ENCODE measurements around the gene CCDC93. TPM values are rescaled to one million over a fixed set of nuclear protein-coding genes. Genes with fewer than 3 reads are reported as not detected.

Gene CCDC93
- total and polyA plus RNA-seq, 2 donors from 2014 or later, result 6.7 to 36.3 TPM

GRCh38 chr2:118031566-118031965 lies 17.7 kb upstream of the CCDC93 start:
- Histone ChIP-seq H3K27ac (ENCODE audit: low read depth in 2 of 2, low read length in 2 of 2) (no peak overlapping the region), H3K9ac (ENCODE audit: low read length in 3 of 3) (no peak overlapping the region), H3K36me3 (ENCODE audit: control insufficient read depth in 2 of 3, insufficient read depth in 3 of 3, low read length in 3 of 3) (no peaks in the 10 kb centered on the region), H3K27me3 (ENCODE audit: control insufficient read depth, insufficient read depth, low read length) (no peaks in the 10 kb centered on the region), H3K4me1 (ENCODE audit: control insufficient read depth in 2 of 3, insufficient read depth in 2 of 3, low read depth in 1 of 3, low read length in 3 of 3) (no peaks in the 10 kb centered on the region), H3K4me3 (ENCODE audit: low read length in 3 of 3) (no peak overlapping the region), H3K9me3 (ENCODE audit: control insufficient read depth in 2 of 3, insufficient read depth in 1 of 3, low read length in 3 of 3) (peaks cover 0 to 4% (median 0%) of the 10 kb centered on the region in 3 donors)
- FAIRE-seq (no peak), DNase-seq (no peak)
- TF ChIP-seq CTCF (IDR thresholded peaks at IDR 0.05; ENCODE audit: borderline replicate concordance, extremely low read depth, insufficient read depth), result no peak
- intact Hi-C loops (cut with DNase I), result loop anchor here (10.0 kb wide), 1 partner anchor 833 kb away; no protein-coding TSS in a partner anchor

GRCh38 chr2:118029025-118029424 lies 15.2 kb upstream of the CCDC93 start:
- intact Hi-C loops (cut with DNase I), result no loop called here
- no peak for TF ChIP-seq CTCF (IDR thresholded peaks at IDR 0.05; ENCODE audit: borderline replicate concordance, extremely low read depth, insufficient read depth)
- no peak for FAIRE-seq
- Histone ChIP-seq H3K9ac (ENCODE audit: low read length in 3 of 3) (no peak overlapping the region), H3K4me3 (ENCODE audit: low read length in 3 of 3) (no peak overlapping the region), H3K9me3 (ENCODE audit: control insufficient read depth in 2 of 3, insufficient read depth in 1 of 3, low read length in 3 of 3) (no peaks in the 10 kb centered on the region), H3K27ac (ENCODE audit: low read depth in 2 of 2, low read length in 2 of 2) (no peak overlapping the region), H3K27me3 (ENCODE audit: control insufficient read depth, insufficient read depth, low read length) (no peaks in the 10 kb centered on the region), H3K4me1 (ENCODE audit: control insufficient read depth in 2 of 3, insufficient read depth in 2 of 3, low read depth in 1 of 3, low read length in 3 of 3) (no peaks in the 10 kb centered on the region), H3K36me3 (ENCODE audit: control insufficient read depth in 2 of 3, insufficient read depth in 3 of 3, low read length in 3 of 3) (no peaks in the 10 kb centered on the region)
- DNase-seq, result no peak

GRCh38 chr2:118021356-118021755 lies 7.5 kb upstream of the CCDC93 start:
- Histone ChIP-seq H3K36me3 (ENCODE audit: control insufficient read depth in 2 of 3, insufficient read depth in 3 of 3, low read length in 3 of 3) (no peaks in the 10 kb centered on the region), H3K4me3 (ENCODE audit: low read length in 3 of 3) (no peak overlapping the region), H3K27me3 (ENCODE audit: control insufficient read depth, insufficient read depth, low read length) (no peaks in the 10 kb centered on the region), H3K27ac (ENCODE audit: low read depth in 2 of 2, low read length in 2 of 2) (no peak overlapping the region), H3K9ac (ENCODE audit: low read length in 3 of 3) (no peak overlapping the region), H3K9me3 (ENCODE audit: control insufficient read depth in 2 of 3, insufficient read depth in 1 of 3, low read length in 3 of 3) (no peaks in the 10 kb centered on the region), H3K4me1 (ENCODE audit: control insufficient read depth in 2 of 3, insufficient read depth in 2 of 3, low read depth in 1 of 3, low read length in 3 of 3) (peaks cover 0 to 2% (median 0%) of the 10 kb centered on the region in 3 donors)
- DNase-seq (no peak), FAIRE-seq (no peak)
- intact Hi-C loops (cut with DNase I), result no loop called here
- no peak for TF ChIP-seq CTCF (IDR thresholded peaks at IDR 0.05; ENCODE audit: borderline replicate concordance, extremely low read depth, insufficient read depth)

GRCh38 chr2:118019821-118020220 lies 6.0 kb upstream of the CCDC93 start:
- no peaks in the 10 kb centered on the region for H3K27me3 ChIP-seq (ENCODE audit: control insufficient read depth, insufficient read depth, low read length)
- intact Hi-C loops (cut with DNase I), result no loop called here
- no peak overlapping the region for H3K4me3 ChIP-seq (ENCODE audit: low read length in 3 of 3)
- H3K36me3 ChIP-seq (ENCODE audit: control insufficient read depth in 2 of 3, insufficient read depth in 3 of 3, low read length in 3 of 3), result no peaks in the 10 kb centered on the region
- no peak overlapping the region for H3K27ac ChIP-seq (ENCODE audit: low read depth in 2 of 2, low read length in 2 of 2)
- H3K9me3 ChIP-seq (ENCODE audit: control insufficient read depth in 2 of 3, insufficient read depth in 1 of 3, low read length in 3 of 3), result no peaks in the 10 kb centered on the region
- no peak overlapping the region for H3K9ac ChIP-seq (ENCODE audit: low read length in 3 of 3)
- FAIRE-seq, result peak; percentile 56
- DNase-seq, result no peak
- TF ChIP-seq CTCF (IDR thresholded peaks at IDR 0.05; ENCODE audit: borderline replicate concordance, extremely low read depth, insufficient read depth), result no peak
- peaks cover 0 to 2% (median 1%) of the 10 kb centered on the region in 3 donors for H3K4me1 ChIP-seq (ENCODE audit: control insufficient read depth in 2 of 3, insufficient read depth in 2 of 3, low read depth in 1 of 3, low read length in 3 of 3)

All from kidney (tissue), 14 donors.